Fibroblast of mammary gland (primary cell): ENCODE results near the gene RFC5.
"Not testable (repeated sequence)": the region's sequence is repeated elsewhere in the genome, so short reads cannot be mapped to it uniquely, and the experiment has no call there.

Source experiments
- DNase-seq: peaks from one replicate; pipeline ENCODE4 v3.0.0-alpha.2; 2010; ENCODE audit warnings: low read depth
- H3K4me3 ChIP-seq: 2 replicates; pipeline ENCODE4 v1.5.1; 2011; ENCODE audit warnings: low read depth, mild to moderate bottlenecking, low read length, moderate library complexity; ENCODE audit not compliant: control insufficient read depth
- CTCF ChIP-seq: conservative IDR thresholded peaks from 2 replicates; pipeline ENCODE4 v1.5.1; 2011; ENCODE audit warnings: low read depth, low read length, inconsistent platforms; ENCODE audit not compliant: control insufficient read depth, insufficient read depth

Gene RFC5

GRCh38 chr12:117994551-117995438, 21.7 kb upstream of the RFC5 start:
- TF ChIP-seq CTCF, result no peak
- DNase-seq, result no peak
- H3K4me3 ChIP-seq, result no peak overlapping the region

GRCh38 chr12:117998719-117999118, 17.8 kb upstream of the RFC5 start:
- TF ChIP-seq CTCF, result no peak
- no peak for DNase-seq
- H3K4me3 ChIP-seq, result no peak overlapping the region

GRCh38 chr12:117999806-118000205, 16.7 kb upstream of the RFC5 start:
- DNase-seq, H3K4me3 ChIP-seq: not testable (repeated sequence)

GRCh38 chr12:118010903-118011302, 5.6 kb upstream of the RFC5 start:
- H3K4me3 ChIP-seq, result no peak overlapping the region
- no peak for TF ChIP-seq CTCF
- no peak for DNase-seq

- DNase-seq, result no peak
- H3K4me3 ChIP-seq, result no peak overlapping the region
- no peak for TF ChIP-seq CTCF
Measured at GRCh38 chr12:118011377-118011776, 5.1 kb upstream of the RFC5 start.

- no peak for DNase-seq
- no peak for TF ChIP-seq CTCF
- no peak overlapping the region for H3K4me3 ChIP-seq
Measured at GRCh38 chr12:118011961-118012360, 4.5 kb upstream of the RFC5 start.

GRCh38 chr12:118013283-118013682, 3.2 kb upstream of the RFC5 start:
- H3K4me3 ChIP-seq, result no peak overlapping the region
- TF ChIP-seq CTCF, result no peak
- no peak for DNase-seq
